GM19023 (cell line): ENCODE results near the gene PGLYRP2.
"Not testable (repeated sequence)": the region's sequence is repeated elsewhere in the genome, so short reads cannot be mapped to it uniquely, and the experiment has no call there.

Experiments
- ATAC-seq: cut with Tn5 transposase; IDR thresholded peaks from one replicate; pipeline ENCODE4 v1.9.1; 2021; ENCODE audit warnings: mild to moderate bottlenecking, moderate library complexity; ENCODE audit not compliant: unreplicated experiment

PGLYRP2 gene

DNA sequence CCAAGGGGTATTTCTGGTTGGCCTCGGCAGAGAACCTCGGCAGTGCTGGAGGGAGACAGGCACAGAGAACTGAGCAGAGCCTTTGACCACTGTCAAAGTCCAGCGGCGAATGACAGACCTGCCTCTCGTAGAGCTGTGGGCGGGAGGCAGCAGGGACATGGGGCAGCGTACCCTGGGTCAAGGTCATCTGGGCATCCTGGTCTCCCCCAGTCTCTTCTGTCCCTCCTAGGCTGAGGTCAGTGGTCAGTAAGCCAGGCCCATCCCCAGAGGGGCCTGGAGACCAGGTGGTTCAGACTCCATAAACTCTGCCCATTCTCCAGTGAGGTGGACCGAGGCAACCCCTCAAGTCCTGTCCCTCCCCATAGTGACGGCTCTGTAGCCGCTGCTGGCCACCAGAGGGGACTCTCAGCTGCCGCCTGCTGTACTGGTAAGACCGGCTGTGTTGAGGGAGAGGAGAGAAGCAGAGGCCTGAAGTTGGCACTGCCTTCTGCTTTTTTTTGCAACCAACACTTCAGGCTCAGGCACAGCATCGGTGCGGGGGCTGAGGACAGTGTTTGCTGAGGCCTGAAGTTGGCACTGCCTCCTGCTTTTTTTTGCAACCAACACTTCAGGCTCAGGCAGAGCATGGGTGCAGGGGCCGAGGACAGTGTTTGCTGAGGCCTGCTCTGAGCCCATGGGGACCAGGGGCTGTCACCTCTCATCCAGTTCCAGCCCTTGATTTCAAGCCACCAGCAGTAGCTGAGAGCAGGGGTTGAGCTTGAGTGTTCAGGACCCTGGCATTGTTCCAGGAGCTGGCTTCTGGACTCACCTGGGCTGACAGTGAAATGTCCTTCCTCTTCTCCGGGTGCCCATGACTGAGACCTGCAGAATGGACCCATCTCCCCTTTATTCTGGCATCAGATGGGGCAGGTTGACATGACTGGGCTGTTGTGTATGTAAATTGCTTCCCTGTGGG, at the start of gene PGLYRP2:
TSS of gene PGLYRP2 (minus strand) at position 111 of the 955 bp plus-strand sequence. CDS start 130 bp downstream, outside the sequence.
- no peak for ATAC-seq

GRCh38 chr19:15527705-15528104, 48.4 kb upstream of the PGLYRP2 start:
- ATAC-seq: no peak

DNA sequence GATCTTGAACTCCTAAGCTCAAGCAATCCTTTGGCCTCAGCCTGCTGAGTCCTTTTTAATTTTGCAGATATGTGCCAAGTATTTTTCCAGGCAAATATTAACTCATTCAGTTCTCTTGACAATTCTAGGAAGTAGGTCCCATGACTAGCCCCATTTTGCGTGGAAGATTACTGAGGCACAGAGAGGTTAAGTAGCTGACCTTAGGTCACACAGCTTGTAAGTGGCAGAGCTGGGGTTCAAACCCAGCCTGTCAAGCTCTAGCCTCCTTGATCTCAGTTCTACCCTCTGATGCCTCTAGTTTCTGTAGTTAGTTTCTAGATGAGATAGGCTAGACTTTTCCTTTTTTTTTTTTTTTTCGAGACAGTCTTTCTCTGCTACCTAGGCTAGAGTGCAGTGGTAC, 47.1 kb upstream of the PGLYRP2 start:
- no peak for ATAC-seq

- no peak for ATAC-seq
Measured at GRCh38 chr19:15525291-15525690, 46.0 kb upstream of the PGLYRP2 start.

GRCh38 chr19:15524781-15525180, 45.5 kb upstream of the PGLYRP2 start:
- ATAC-seq: no peak

DNA sequence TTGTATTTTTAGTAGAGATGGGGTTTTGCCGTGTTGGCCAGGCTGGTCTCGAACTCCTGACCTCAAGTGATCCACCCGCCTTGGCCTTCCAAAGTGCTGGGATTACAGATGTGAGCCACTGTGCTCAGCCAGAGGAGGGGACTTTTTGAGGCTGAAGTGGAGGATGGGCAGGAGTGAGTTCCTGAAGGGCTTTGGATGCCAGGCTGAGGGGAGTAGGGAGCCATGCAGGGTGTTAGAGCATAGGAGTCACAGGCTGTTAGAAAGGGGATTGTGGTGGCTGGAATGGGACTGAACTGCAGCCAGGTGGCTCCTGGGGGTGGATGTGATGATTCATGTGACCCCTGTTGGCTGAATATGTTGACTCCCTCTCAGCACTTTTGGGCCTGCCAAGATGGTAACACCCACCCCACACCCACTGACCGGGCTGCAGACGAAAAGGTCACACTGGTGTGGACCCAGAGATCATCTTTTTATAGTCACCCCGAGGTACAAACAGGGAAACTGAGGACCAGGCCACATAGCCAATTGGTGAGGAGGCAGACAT, 40.2 kb upstream of the PGLYRP2 start:
- ATAC-seq: no peak

DNA sequence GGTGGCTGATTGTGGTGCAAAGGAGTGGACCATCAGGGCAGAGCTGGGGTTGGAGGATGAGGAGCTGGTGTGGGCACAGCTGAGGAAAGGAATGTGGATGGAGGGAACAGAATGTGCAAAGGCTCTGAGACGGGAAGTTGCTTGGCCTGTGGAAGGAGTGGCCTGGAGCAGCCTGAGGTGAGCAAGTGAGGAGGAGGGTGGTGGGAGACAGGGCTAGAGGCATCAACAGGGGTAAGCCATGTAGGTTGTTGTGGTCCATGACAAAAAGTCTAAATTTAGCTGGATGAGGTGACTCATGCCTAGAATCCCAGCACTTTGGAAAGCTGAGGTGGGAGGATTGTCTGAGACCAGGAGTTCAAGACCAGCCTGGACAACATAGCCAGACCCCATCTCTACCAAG, 38.5 kb upstream of the PGLYRP2 start:
- ATAC-seq: no peak

DNA sequence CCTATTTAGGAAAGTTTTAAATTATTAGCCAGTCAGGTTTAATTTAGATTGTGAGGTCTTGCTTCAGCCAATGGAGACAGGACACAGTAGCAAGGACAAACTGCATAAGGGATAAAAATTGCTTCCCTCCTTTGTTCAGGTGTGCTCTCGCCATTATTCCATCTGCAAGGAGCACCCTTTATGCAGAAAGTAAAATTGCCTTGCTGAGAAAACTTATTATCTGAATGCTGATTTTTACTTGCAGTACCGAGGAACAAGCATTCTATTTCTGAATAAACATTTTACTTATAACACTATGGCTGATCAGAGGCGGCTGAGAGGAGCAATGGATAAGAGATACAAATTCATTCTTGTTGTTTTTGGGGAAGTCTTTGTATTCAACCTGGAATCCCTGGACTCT, 37.1 kb upstream of the PGLYRP2 start:
- ATAC-seq: no peak

GRCh38 chr19:15515227-15515625, 35.9 kb upstream of the PGLYRP2 start:
- ATAC-seq: not testable (repeated sequence)

DNA sequence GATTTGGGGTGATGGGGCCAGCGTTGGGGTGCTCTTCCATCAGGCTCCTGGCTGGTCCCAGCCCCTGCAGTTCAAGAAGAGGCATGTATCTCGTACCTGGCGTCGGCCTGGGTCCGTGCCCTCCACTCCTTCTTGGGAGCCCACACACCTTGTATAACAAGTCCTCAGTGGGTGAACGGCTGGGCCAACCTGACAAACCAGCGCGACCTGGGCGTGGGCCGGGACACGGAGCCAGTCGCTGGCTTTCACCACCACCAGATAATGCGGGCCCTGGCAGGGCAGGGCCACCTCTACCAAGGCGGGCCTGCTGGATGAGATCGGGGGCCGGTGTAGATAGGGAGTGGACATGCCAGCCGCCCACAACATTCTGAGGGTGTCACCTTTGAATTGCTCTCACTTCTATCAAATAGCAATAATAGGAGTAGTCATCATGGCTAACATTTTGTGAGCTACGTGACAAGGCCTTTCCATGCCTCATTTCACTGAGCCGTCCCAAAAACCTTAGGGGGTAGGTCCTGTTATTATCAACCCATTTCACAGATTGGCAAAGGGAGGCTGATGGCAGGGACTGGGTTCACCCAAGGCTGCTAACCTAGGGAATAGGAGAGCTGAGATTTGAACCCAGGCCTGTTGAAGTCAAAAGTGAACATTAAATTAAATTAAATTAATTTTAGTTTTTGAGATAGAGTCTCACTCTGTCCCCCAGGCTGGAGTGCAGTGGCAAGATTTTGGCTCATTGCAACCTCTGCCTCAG, 32.5 kb upstream of the PGLYRP2 start:
- ATAC-seq: no peak

GRCh38 chr19:15508035-15508710, 28.9 kb upstream of the PGLYRP2 start, which contains the start of gene CYP4F22:
CYP4F22 (plus strand) TSS chr19:15508525; CDS start chr19:15525337, 16,812 bp downstream.
- no peak for ATAC-seq

- no peak for ATAC-seq
Measured at GRCh38 chr19:15507068-15508034, 28.1 kb upstream of the PGLYRP2 start.

- ATAC-seq: no peak
Measured at GRCh38 chr19:15506074-15506571, 26.8 kb upstream of the PGLYRP2 start.

GRCh38 chr19:15502264-15502663, 23.0 kb upstream of the PGLYRP2 start:
- ATAC-seq: no peak

- no peak for ATAC-seq
Measured at GRCh38 chr19:15501596-15501995, 22.3 kb upstream of the PGLYRP2 start.

GRCh38 chr19:15498910-15499309, 19.6 kb upstream of the PGLYRP2 start:
- no peak for ATAC-seq

GRCh38 chr19:15498156-15498858, 19.0 kb upstream of the PGLYRP2 start:
- ATAC-seq: no peak

- ATAC-seq: no peak
Measured at GRCh38 chr19:15495151-15495550, 15.8 kb upstream of the PGLYRP2 start.
